ENCODE results near the gene ZNF770. TPM values are rescaled to one million over a fixed set of nuclear protein-coding genes. Genes with fewer than 3 reads are reported as not detected.

Gene ZNF770
- total and polyA plus RNA-seq, 9 of the 15 experiments (the other 6 are each of a cell fraction or from before 2014, with no cell fraction given) = 3.4 to 50.8 (median 40.3) TPM

GRCh38 chr15:34933432-34933975 lies 54.6 kb downstream of the ZNF770 start:
- DNase-seq (ENCODE audit: extremely low read depth in 1 of 4, low spot score in 3 of 4) (no peak), FAIRE-seq (no peak), ATAC-seq (no peak)
- Histone ChIP-seq H3K79me2 (ENCODE audit: control insufficient read depth, insufficient read depth, low read length) (no peaks in the 10 kb centered on the region), H3K4me3 (no peak overlapping the region), H3K9ac (ENCODE audit: insufficient read depth in 1 of 2, low read depth in 2 of 2, low read length in 2 of 2) (no peak overlapping the region), H3K27ac (ENCODE audit: extremely low read depth, low read depth, low read length) (no peak overlapping the region), H3K9me3 (replicated peaks; ENCODE audit: control insufficient read depth, insufficient read depth, low read depth, low read length) (no peaks in the 10 kb centered on the region), H2AFZ (ENCODE audit: low read depth, low read length) (no peak overlapping the region), H3K27me3 (ENCODE audit: control insufficient read depth in 2 of 2, insufficient read depth in 2 of 2, low read length in 2 of 2) (no peaks in the 10 kb centered on the region), H3K36me3 (ENCODE audit: control insufficient read depth, insufficient read depth, low read length) (peaks cover 78% of the 10 kb centered on the region), H3K4me1 (replicated peaks in 1 of 2; ENCODE audit: control insufficient read depth in 2 of 2, insufficient read depth in 2 of 2, low read length in 2 of 2) (no peaks in the 10 kb centered on the region), H3K9me1 (ENCODE audit: control insufficient read depth, insufficient read depth, low read length) (no peaks in the 10 kb centered on the region), H3K4me2 (ENCODE audit: insufficient read depth, low read length) (no peak overlapping the region), H4K20me1 (replicated peaks; ENCODE audit: control insufficient read depth, insufficient read depth, low read length) (no peaks in the 10 kb centered on the region)
- in situ Hi-C loops (cut with MboI) (no loop called here), intact Hi-C loops (cut with micrococcal nuclease) (no loop called here)
- CTCF ChIA-PET (ENCODE audit: low intra/inter-chr PET ratio) = interaction anchor here (0.6 kb wide), 1 partner anchor 921 kb away, joined by 3 read pairs; no protein-coding TSS in a partner anchor
- no TSS peak for BruUV-seq (replicated peaks)
- POLR2A ChIA-PET = no interaction called here
- 90% methylated on average over 3 of the region's 3 CpGs for WGBS (ENCODE audit: insufficient coverage, low coverage, missing lambda C conversion rate)
- TF ChIP-seq TCF3 (CRISPR knock-in tag; IDR thresholded peaks at IDR 0.05) = no peak
- TF ChIP-seq SNAPC5 (CRISPR knock-in tag; IDR thresholded peaks at IDR 0.05) = no peak
- no peak for TF ChIP-seq AFF4 (CRISPR knock-in tag; IDR thresholded peaks at IDR 0.05)
- no peak for TF ChIP-seq SRSF9 (IDR thresholded peaks at IDR 0.05; ENCODE audit: borderline replicate concordance, low read depth, low read length)
- no peak for TF ChIP-seq ZNF384 (IDR thresholded peaks at IDR 0.05; ENCODE audit: low read depth, low read length)
- TF ChIP-seq NCOA6 (IDR thresholded peaks at IDR 0.05) = no peak
- no peak for TF ChIP-seq ATF3 (IDR thresholded peaks at IDR 0.05)
- TF ChIP-seq ATF3 (CRISPR knock-in tag; conservative IDR thresholded peaks at IDR 0.05) = no peak
- no peak for TF ChIP-seq RBM14 (IDR thresholded peaks at IDR 0.05; ENCODE audit: borderline replicate concordance, insufficient read depth, low read depth, low read length)
- no peak for TF ChIP-seq MEF2D (tag; conservative IDR thresholded peaks at IDR 0.05; ENCODE audit: low read depth)
- no peak for TF ChIP-seq HMGN3 (IDR thresholded peaks at IDR 0.05; ENCODE audit: borderline replicate concordance, extremely low read depth, insufficient read length, low read depth, low read length)
- no peak for TF ChIP-seq L3MBTL2 (IDR thresholded peaks at IDR 0.05)
- TF ChIP-seq ZNF311 (CRISPR knock-in tag; IDR thresholded peaks at IDR 0.05) = no peak
- no peak for TF ChIP-seq ZKSCAN8 (CRISPR knock-in tag; IDR thresholded peaks at IDR 0.05)
- no peak for TF ChIP-seq FUS (optimal IDR thresholded peaks at IDR 0.05; ENCODE audit: low read depth, low read length)
- TF ChIP-seq TCF7L2 (IDR thresholded peaks at IDR 0.05; ENCODE audit: low read depth, low read length) = no peak
- TF ChIP-seq CBX3 (IDR thresholded peaks at IDR 0.05; ENCODE audit: borderline replicate concordance in 1 of 2, low read length in 2 of 2) = no peak
- TF ChIP-seq EWSR1 (IDR thresholded peaks at IDR 0.05; ENCODE audit: borderline replicate concordance, low read depth, partially characterized antibody) = no peak
- no peak for TF ChIP-seq DLX4 (CRISPR knock-in tag; IDR thresholded peaks at IDR 0.05)

Measured in K562 (cell line).